BLaER1 (cell line): ENCODE data around the gene ICAM3.
"Not testable (repeated sequence)": the region's sequence is repeated elsewhere in the genome, so short reads cannot be mapped to it uniquely, and the experiment has no call there.

Experiments used
- H3K27ac ChIP-seq: shearing (Covaris generic); formaldehyde crosslinking; 2 replicates; pipeline ENCODE4 v1.8.1; 2022
- H3K27me3 ChIP-seq: shearing (Covaris generic); formaldehyde crosslinking; 2 replicates; pipeline ENCODE4 v1.8.1; 2022
- H3K36me3 ChIP-seq: shearing (Covaris generic); formaldehyde crosslinking; 2 replicates; pipeline ENCODE4 v1.8.1; 2022
- H3K4me1 ChIP-seq: shearing (Covaris generic); formaldehyde crosslinking; 2 replicates; pipeline ENCODE4 v1.8.1; 2022
- H3K4me2 ChIP-seq: shearing (Covaris generic); formaldehyde crosslinking; 2 replicates; pipeline ENCODE4 v1.8.1; 2022
- H3K4me3 ChIP-seq: shearing (Covaris generic); formaldehyde crosslinking; 2 replicates; pipeline ENCODE4 v1.8.1; 2022
- H3K9ac ChIP-seq: shearing (Covaris generic); formaldehyde crosslinking; 2 replicates; pipeline ENCODE4 v1.8.1; 2022
- H3K9me3 ChIP-seq: shearing (Covaris generic); formaldehyde crosslinking; 2 replicates; pipeline ENCODE4 v1.8.1; 2022
- H4K20me1 ChIP-seq: shearing (Covaris generic); formaldehyde crosslinking; 2 replicates; pipeline ENCODE4 v1.8.1; 2022
- Cebpa-rat ChIP-seq: shearing (Covaris generic); IDR thresholded peaks from 2 replicates; pipeline ENCODE4 v1.8.1; 2022

ICAM3 gene

DNA sequence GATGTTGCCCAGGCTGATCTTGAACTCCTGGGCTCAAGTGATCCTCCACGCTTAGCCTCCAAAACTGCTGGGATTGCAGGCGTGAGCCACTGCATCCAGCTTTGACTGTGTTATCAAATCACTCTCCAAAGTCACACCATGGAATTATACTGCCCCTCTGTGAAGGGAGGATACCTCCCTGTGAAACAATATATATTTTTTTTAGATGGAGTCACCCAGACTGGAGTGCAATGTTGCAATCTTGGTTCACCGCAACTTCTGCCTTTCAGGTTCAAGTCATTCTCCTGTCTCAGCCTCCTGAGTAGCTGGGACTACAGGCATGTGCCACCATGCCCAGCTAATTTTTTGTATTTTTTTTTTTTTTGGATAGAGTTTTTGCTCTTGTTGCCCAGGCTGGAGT lies 33.3 kb upstream of the ICAM3 start:
- Histone ChIP-seq H3K4me1 (0 out of 2 replicates have a peak, but pooled peaks cover 7% of the 10 kb centered on the region), H3K9ac (no peak overlapping the region), H3K27me3 (no peaks in the 10 kb centered on the region), H3K9me3 (no peaks in the 10 kb centered on the region), H4K20me1 (peaks cover 7% of the 10 kb centered on the region; the same call in 1 of the 2 replicates), H3K27ac (no peak overlapping the region), H3K36me3 (peaks cover 86% of the 10 kb centered on the region), H3K4me3 (no peak overlapping the region), H3K4me2 (no peak overlapping the region)
- TF ChIP-seq Cebpa-rat, result no peak

DNA sequence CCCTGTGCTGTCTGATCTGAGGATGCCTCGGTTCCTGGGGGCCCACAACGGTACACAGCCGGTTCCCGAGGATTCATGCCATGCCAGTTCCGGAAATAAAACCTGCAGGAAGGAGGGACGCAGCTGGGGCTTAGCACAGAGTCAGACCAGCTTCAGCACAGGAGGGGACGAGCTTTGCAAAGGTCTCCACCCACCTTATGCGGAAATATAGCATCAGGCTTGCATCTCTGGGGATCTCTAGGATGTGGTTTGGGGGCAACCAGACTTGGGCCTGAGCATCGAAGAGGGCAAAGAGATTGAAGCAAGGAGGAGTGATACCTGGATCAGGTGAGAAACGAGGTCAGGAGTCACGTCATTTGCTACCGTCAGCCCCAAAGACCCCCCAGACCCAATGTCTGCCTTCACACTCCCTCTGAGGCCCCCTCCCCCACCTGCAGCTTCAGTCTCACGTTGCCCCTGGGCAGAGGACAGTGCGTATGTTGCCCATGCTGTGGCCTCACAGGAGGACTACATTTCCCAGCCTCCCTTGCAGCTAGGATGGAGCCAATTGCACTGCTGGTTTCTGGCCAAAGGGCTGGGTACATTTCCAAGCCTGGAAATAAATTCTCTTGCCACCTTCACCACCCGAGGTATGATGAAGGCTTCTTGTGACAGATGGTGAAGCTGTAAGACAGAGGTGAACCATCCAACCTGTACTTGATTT lies 28.8 kb upstream of the ICAM3 start:
- Histone ChIP-seq H3K4me3 (no peak overlapping the region), H3K9me3 (no peaks in the 10 kb centered on the region), H3K27me3 (no peaks in the 10 kb centered on the region), H3K4me2 (no peak overlapping the region), H3K36me3 (peaks cover 100% of the 10 kb centered on the region), H3K27ac (no peak overlapping the region), H4K20me1 (peaks cover 24% of the 10 kb centered on the region; the same call in 1 of the 2 replicates), H3K9ac (no peak overlapping the region), H3K4me1 (0 out of 2 replicates have a peak, but pooled peaks cover 7% of the 10 kb centered on the region)
- TF ChIP-seq Cebpa-rat, result no peak

DNA sequence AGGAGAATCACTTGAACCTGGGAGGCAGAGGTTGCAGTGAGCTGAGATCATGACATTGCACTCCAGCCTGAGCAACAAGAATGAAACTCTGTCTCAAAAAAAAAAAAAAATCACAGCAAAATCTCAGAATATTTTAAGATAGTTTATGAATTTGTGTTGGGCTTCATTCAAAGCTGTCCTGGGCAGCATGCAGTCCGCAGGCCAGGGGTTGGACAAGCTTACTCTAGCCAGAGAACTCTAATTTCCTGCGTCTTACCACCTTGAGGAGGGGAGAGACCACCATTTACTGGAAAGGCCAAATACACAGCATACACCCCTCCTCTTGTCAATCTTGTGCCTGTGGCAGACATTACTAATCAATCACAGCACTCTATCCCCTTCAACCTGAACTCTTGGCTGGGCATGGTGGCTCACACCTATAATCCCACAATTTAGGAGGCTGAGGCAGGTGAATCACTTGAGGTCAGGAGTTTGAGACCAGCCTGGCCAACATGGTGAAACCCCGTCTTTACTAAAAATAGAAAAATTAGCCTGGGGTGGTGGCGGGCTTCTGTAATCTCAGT lies 27.6 kb upstream of the ICAM3 start:
- H3K9me3 ChIP-seq, H3K4me3 ChIP-seq, H3K27me3 ChIP-seq, H3K4me2 ChIP-seq, H3K27ac ChIP-seq, H3K4me1 ChIP-seq, H3K9ac ChIP-seq: not testable (repeated sequence)
- H3K36me3 ChIP-seq, result peaks cover 100% of the 10 kb centered on the region
- peaks cover 28% of the 10 kb centered on the region; the same call in 1 of the 2 replicates for H4K20me1 ChIP-seq

DNA sequence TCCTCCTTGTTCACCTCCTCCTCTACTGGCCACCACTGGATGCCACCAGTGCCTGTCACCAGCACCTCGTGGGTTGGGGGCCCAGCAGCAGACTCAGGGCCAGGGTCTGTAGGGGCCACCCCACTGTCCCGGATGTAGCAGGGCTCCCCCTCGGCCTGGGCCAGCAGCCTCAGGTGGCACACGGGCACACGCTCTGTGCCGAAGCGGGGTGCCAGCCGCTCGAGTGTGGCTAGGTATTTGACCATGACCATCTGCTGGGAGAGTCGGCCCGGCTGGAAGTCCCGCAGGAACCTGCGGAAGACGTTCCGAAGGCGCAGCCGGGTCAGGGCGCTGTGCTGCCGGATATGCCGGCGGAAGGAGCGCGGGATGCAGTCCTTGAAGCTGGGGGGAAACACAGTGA lies 26.1 kb upstream of the ICAM3 start:
- Histone ChIP-seq H3K4me2 (no peak overlapping the region), H3K9me3 (no peaks in the 10 kb centered on the region), H3K4me3 (no peak overlapping the region), H3K27ac (no peak overlapping the region), H3K36me3 (peaks cover 100% of the 10 kb centered on the region), H4K20me1 (peaks cover 28% of the 10 kb centered on the region; the same call in 1 of the 2 replicates), H3K9ac (no peak overlapping the region), H3K27me3 (no peaks in the 10 kb centered on the region), H3K4me1 (0 out of 2 replicates have a peak, but pooled peaks cover 7% of the 10 kb centered on the region)
- no peak for TF ChIP-seq Cebpa-rat

DNA sequence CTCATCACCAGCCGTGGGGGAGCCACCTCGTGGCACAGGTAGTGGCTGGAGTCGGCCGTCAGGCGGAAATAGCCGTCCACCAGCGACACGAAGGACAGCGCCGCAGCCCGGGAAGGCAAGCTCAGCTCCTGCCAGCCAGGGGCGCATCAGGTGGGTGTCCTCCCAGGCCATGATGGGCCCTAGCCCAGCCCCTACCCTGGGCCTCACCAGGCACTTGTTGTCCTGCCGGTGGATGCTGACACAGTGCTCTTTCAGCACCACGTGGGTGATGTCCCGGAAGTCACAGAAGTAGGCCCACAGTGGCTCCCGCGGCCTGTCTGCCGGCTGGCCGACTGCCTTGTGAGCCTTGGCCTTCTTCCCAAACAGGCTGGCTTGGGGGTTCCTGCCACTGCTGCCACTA lies 25.2 kb upstream of the ICAM3 start:
- Histone ChIP-seq H3K9me3 (no peaks in the 10 kb centered on the region), H3K27me3 (no peaks in the 10 kb centered on the region), H3K4me1 (0 out of 2 replicates have a peak, but pooled peaks cover 7% of the 10 kb centered on the region), H4K20me1 (peaks cover 28% of the 10 kb centered on the region; the same call in 1 of the 2 replicates), H3K36me3 (peaks cover 100% of the 10 kb centered on the region), H3K27ac (no peak overlapping the region), H3K9ac (no peak overlapping the region), H3K4me3 (no peak overlapping the region), H3K4me2 (no peak overlapping the region)
- no peak for TF ChIP-seq Cebpa-rat

DNA sequence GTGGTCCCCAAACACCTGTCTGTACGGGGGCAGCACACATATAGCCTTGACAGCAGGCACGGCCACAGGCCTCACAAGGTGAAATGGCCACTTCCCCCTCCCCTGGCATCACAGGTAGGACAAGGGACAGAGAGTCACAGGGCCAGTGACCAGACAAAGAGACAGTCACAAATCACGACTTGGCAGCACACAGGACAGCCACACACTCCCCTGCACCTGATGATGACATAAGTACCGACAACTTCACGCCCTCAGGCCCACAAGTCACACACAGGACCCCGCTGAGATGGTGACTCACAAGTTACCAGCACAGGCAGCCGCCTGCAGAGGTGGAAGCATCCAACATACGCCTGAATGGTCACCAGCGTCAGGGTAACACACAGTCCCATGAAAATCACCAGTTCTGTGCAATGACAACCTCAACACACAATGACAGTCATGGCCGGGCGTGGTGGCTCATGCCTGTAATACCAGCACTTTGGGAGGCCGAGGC lies 24.4 kb upstream of the ICAM3 start:
- Histone ChIP-seq H3K4me3 (no peak overlapping the region), H3K36me3 (peaks cover 100% of the 10 kb centered on the region), H3K4me1 (0 out of 2 replicates have a peak, but pooled peaks cover 7% of the 10 kb centered on the region), H3K27me3 (no peaks in the 10 kb centered on the region), H3K4me2 (no peak overlapping the region), H3K9ac (no peak overlapping the region), H3K9me3 (no peaks in the 10 kb centered on the region), H4K20me1 (peaks cover 28% of the 10 kb centered on the region; the same call in 1 of the 2 replicates), H3K27ac (no peak overlapping the region)
- no peak for TF ChIP-seq Cebpa-rat

DNA sequence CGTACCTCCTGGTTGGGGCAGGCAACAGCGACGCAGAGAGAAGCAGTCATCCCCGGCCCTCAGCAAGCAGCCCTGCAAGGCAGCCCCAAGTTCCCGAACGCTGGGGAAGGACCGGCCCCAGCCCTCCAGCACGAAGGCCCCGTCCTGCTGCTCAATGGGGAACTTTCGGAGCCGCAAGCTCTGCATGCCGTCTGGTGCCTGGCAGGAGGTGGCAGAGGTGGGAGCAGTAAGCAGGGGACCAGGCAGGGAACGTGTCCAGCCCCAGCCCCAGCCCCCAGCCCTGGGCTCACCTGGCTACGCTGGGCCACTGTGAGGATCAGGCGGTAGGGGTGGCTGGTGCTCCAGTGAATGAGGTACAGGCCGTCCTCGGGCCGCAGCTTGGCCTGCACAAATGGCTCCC lies 22.8 kb upstream of the ICAM3 start:
- 0 out of 2 replicates have a peak, but pooled peaks cover 22% of the 10 kb centered on the region for H4K20me1 ChIP-seq
- H3K36me3 ChIP-seq, result peaks cover 100% of the 10 kb centered on the region
- H3K27ac ChIP-seq, result no peak overlapping the region
- no peaks in the 10 kb centered on the region for H3K27me3 ChIP-seq
- H3K4me3 ChIP-seq, result no peak overlapping the region
- no peak overlapping the region for H3K4me2 ChIP-seq
- no peak for TF ChIP-seq Cebpa-rat
- no peaks in the 10 kb centered on the region for H3K4me1 ChIP-seq
- H3K9ac ChIP-seq, result no peak overlapping the region
- no peaks in the 10 kb centered on the region for H3K9me3 ChIP-seq

DNA sequence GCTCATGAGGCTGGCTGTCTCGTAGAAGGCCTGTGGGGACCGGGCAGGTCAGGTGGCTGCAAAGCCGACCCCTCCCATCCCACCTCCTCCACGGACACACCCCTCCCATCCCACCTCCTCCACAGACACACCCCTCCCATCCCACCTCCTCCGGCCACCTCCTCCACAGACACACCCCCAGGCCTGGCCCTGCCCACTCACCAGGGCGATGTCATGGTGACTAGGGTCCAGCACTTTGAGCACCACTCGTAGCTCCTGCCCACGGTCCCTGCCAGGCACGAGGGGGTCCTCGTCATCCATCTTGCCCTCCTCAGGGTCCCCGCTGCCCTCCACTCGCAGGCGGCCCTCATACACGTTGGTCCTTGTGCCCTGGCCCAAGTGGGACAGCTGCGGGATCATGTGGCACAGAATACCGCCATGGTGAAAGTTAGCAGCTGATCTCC lies 22.2 kb upstream of the ICAM3 start:
- 0 out of 2 replicates have a peak, but pooled peaks cover 22% of the 10 kb centered on the region for H4K20me1 ChIP-seq
- no peak overlapping the region for H3K4me3 ChIP-seq
- H3K27ac ChIP-seq, result no peak overlapping the region
- TF ChIP-seq Cebpa-rat, result no peak
- peaks cover 100% of the 10 kb centered on the region for H3K36me3 ChIP-seq
- no peak overlapping the region for H3K9ac ChIP-seq
- H3K4me2 ChIP-seq, result no peak overlapping the region
- H3K27me3 ChIP-seq, result no peaks in the 10 kb centered on the region
- H3K9me3 ChIP-seq, result no peaks in the 10 kb centered on the region
- no peaks in the 10 kb centered on the region for H3K4me1 ChIP-seq

DNA sequence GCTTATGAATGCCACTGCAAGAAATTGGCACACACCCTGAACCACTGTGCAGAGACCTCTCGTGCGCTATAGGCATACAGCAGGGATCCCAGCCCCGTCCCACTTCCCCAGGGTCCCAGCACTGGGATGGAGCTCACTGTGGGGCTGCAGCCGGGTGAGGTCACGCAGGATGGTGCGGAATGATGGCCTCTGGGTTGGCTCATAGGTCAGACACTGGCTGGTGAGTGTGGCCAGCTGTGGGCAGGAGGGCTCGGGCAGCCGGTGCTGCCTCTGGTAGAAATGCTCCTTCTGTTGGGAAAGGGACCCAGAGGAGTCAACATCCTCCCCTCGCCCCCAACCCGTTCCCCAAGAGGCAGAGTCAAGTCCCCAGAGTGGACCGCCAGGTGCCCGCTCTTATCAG lies 17.0 kb upstream of the ICAM3 start:
- no peaks in the 10 kb centered on the region for H3K4me1 ChIP-seq
- no peaks in the 10 kb centered on the region for H4K20me1 ChIP-seq
- peaks cover 97% of the 10 kb centered on the region for H3K36me3 ChIP-seq
- TF ChIP-seq Cebpa-rat, result no peak
- no peaks in the 10 kb centered on the region for H3K27me3 ChIP-seq
- H3K9me3 ChIP-seq, result no peaks in the 10 kb centered on the region
- H3K4me3 ChIP-seq, result no peak overlapping the region
- no peak overlapping the region for H3K4me2 ChIP-seq
- 0 out of 2 replicates have a peak overlapping the region, but pooled peaks have one; percentile 8 for H3K9ac ChIP-seq
- H3K27ac ChIP-seq, result no peak overlapping the region

DNA sequence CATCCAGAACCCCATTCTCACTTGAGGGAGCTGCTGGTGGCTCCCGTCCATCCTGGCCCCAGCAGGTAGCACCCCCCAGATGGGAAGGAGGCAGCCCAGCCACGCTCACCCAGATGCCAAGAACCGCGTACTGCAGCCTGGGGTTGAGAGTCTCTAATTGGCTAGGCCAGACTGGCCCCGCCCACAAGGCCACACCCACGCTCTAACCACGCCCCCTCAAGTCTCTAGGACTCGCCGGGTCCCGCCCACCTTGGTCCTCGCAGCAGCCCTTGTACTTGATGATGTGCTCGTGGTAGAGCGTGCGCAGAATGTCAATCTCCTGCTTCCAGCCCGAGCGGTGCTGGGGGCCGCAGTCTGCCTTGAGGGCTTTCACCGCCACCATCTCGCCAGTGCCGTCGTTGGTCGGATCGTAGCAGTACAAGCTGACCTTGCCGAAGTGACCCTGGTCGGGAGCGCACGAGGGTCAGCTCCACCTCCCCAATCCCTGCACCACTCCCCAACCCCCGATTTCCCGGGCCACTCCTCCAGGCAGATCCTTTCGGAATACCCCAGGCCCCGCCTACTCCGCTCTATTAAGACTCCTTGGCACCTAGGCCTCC lies 14.5 kb upstream of the ICAM3 start:
- no peaks in the 10 kb centered on the region for H3K27me3 ChIP-seq
- H3K9ac ChIP-seq, result no peak overlapping the region
- H3K4me2 ChIP-seq, result no peak overlapping the region
- H3K36me3 ChIP-seq, result peaks cover 97% of the 10 kb centered on the region
- no peaks in the 10 kb centered on the region for H3K9me3 ChIP-seq
- no peaks in the 10 kb centered on the region for H4K20me1 ChIP-seq
- H3K4me1 ChIP-seq, result no peaks in the 10 kb centered on the region
- H3K27ac ChIP-seq, result no peak overlapping the region
- TF ChIP-seq Cebpa-rat, result no peak
- H3K4me3 ChIP-seq, result no peak overlapping the region
